Stimulated activated CD4-positive, alpha-beta T cell treated with anti-CD3 and anti-CD28 coated beads, TNF-alpha, amount 100 ng/mL, for 1 hour (primary cell): ENCODE results near the gene AIMP2.
"Not testable (repeated sequence)": the region's sequence is repeated elsewhere in the genome, so short reads cannot be mapped to it uniquely, and the experiment has no call there.

Source experiments
- DNase-seq, 3 donors: peaks; one replicate each; pipeline ENCODE4 v3.0.0-alpha.2; 2020; ENCODE audit warnings: low read depth in 3 of 3, low spot score in 1 of 3

AIMP2 gene

DNA sequence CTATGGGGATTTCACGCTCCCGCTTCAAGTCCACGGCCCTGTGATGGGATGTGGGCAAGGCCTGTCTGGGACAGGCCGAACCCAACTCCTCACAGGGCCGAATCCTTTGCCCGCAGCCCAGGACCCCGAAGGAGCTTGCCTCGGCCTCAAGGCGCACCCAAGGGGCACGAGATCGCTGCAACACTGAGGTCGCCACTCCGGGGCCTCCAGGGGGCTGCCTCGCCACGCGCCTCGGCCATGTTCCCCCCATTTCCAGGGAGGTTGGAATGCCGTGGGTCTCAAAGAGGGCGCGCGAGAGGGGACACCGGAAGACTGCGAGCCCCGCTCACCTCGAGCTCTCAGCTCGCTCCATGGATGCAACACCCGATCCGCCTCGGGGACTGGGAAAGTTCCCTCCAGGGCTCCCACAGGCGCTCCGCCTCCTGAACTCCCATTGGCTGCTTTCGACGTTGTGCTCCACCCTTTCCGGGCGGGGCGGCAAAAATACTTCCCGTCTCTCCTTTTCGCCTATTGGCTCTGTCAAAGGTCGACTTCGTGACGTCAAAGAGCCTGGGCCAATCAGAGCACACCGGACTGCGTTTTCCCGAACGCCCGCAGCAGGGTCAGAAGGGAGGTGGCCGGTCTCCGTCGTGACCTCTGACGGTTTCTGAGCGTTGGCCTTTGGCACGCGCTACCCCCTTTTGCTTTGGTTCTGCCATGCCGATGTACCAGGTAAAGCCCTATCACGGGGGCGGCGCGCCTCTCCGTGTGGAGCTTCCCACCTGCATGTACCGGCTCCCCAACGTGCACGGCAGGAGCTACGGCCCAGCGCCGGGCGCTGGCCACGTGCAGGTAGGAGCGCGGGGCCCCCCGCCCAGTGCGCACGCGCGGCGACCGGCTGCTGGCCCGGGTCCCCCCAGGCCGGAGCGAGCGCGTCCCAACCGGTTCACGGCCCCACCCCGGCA is at the start of gene AIMP2, which contains the start of gene PMS2:
Gene AIMP2, plus strand, starts transcription at position 605 of the 944 bp plus-strand sequence. Its CDS starts 92 bp downstream, at position 697.
Gene PMS2, minus strand, starts transcription at position 382 of the 944 bp plus-strand sequence. Its CDS starts 30 bp downstream, at position 352.
- DNase-seq: peak; percentile 81 to 91 (median 86)

DNA sequence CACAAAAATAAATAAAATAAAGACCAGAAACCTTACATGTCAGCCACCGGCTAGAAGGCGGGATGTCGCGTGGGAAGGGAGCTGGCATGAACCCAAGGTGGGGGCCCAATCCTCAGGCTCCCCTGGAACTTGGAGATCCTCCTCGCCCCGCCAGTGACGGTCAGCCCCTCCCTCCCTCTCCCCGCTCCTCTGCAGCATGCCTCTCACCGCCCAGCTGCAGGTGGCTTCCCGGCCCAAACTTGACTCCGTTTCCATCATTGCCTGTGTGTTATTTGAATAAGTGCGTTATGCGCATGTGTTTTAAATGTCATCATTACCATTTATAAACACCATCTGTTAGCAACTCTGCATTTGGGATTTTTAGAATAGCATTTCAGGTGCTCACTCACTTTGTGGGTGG is 45.9 kb upstream of the AIMP2 start:
- DNase-seq: not testable (repeated sequence)

DNA sequence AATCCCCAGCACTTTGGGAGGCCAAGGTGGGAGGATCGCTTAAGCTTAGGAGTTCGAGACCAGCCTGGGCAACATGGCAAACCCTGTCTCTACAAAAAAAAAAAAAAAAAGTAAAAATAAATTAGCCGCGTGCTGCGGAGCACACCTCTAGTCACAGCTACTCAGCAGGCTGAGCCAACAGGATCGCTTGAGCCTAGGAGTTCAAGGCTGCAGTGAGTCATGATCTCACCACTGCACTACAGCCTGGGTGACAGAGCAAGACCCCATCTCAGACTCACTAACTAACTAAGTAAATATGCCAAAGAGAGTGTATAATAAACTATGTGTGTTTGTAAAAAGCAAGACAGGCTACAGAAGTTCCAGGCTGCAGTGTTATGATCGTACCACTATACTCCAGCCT is 45.3 kb upstream of the AIMP2 start:
- DNase-seq: not testable (repeated sequence)

DNA sequence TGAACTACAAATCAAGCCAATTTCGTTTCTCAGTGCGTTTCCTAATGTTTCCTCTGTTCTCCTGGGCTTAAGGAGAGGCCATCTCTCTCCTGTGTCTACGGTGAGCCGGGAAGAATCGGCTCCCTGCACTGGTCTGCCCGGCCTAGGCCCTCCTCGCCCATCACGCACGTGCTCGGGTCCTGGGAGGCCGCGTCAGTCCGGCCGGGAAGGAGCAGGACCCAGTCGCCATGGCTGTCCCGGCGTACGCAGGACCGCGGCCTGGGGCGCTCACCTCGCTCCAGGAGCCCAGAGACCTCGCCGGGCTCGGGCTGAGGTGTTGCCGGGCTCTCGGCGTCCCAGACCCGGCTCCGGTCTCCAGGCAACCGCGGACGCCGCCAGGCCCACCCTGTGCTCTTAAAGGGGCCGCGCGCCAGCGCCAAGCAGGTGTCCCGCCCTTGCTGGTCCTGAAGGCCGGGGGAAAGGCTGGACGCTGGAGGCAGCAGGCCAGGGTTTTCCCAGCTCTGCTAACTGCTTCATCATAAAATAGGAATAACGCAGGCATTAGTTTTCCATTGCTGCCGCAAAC is 38.6 kb upstream of the AIMP2 start, which contains the start of gene RSPH10B:
Gene RSPH10B, minus strand, starts transcription at position 343 of the 565 bp plus-strand sequence. CDS start 3,573 bp downstream, outside the sequence.
- DNase-seq: not testable (repeated sequence)

DNA sequence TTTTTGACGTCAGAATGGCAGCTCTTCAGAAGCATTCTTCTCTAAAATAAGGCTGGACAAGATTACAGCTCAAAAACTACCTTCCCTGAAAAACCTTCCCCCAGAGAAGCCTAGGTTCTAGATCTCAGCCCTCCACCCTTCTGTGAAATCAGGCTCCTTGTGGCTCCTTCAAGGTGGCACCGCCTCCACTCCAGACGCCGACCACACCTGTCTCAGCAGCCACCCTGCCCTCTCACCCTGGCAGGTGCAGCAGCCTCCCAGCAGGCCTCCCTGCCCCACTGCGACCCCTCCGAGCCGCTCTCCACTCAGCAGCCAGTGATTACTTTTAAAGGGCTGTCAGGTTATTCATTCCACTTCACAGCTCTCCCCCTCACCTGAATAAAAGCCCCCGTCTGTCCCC is 35.5 kb upstream of the AIMP2 start:
- not testable (repeated sequence) for DNase-seq

DNA sequence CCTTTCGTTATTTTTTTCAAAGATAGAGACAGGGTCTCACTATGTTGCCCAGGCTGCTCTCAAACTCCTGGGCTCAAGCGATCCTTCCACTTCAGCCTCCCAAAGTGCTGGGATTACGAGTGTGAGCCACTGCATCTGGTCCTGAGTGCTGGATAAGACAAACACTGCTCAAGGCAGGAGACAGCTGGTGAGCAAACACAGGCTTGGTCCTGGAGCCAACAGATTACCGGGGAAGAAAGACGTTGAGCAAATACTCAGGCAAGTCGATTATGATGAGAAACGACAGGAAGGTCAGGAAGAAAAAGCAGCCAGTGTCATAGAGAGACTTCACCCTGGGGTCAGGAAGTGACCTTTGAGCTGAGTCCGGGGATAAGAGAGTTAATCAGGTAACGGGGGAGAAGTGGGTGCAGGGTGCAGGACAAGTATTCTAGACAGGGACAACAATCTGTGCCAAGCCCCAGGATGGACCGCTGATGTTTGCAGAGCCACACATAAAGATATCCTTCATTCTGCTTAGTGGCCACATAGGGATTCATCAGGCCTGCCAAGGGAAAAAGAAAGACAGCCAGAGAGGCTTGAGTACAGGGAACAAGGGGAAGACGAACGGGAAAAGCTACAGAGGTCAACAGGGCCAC is 29.3 kb upstream of the AIMP2 start:
- DNase-seq: not testable (repeated sequence)

DNA sequence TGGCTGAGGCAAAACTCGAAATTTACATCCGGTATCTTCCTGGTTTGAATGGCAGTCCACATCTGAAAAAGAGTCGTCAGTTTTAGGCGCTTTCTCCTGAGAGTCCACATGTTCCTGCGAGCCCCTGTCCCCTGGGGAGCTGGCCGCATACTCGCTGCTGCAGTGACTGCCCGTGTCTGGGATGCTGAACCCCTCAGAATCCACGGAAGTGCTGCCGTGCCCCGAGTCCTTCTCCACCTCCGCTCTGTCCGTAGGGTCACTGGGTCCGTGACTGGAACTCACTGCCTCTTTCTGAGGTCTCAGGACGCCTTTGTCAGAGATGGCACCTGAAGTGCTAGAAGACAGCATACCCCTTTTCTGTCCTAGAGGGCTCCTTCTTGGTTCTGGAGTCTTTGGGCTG is 22.0 kb upstream of the AIMP2 start:
- not testable (repeated sequence) for DNase-seq

DNA sequence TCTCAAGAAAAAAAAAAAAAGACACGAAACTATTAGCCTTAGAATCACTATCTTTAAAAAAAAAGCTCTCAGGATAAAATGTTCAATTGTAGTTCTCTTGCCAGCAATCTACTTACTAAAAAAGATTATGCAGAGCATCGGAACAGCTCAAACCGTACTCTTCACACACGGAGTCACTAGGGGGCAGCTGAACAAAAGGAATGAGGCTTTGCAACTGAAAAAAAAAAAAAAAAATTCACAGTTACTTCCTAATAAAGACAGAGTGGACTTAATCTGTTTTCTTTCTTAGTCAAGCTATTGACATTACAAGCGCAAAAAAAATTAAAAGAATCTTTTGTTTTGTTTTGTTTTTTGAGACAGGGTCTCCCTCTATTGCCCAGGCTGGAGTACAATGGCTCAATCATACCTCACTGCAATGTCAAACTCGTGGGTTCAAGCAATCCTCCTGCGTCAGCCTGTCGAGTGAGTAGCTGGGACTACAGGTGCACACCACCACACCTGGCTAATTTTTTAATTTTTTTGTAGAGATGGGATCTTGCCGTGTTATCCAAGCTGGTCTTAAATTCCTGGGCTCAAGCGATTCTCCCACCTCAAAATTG is 11.8 kb upstream of the AIMP2 start:
- no peak for DNase-seq

DNA sequence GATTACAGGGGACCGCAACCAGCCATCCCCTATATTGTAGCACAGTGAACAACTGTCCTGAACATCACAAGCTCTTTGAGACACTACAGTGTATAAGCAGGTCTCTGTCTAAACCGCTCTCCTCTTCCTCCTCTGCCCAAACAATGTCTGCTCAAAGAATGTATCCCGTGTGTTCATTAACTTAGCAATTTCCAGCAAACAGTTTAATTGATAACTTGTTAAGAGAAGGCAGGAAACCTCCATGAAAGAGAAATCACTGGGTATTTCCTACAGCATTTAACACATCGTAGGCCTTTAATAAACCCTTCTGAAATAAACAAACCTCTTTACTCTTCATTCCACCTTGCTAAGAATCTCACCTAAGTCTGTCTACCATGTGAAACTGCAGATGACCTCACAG is 1.7 kb upstream of the AIMP2 start:
- no peak for DNase-seq

DNA sequence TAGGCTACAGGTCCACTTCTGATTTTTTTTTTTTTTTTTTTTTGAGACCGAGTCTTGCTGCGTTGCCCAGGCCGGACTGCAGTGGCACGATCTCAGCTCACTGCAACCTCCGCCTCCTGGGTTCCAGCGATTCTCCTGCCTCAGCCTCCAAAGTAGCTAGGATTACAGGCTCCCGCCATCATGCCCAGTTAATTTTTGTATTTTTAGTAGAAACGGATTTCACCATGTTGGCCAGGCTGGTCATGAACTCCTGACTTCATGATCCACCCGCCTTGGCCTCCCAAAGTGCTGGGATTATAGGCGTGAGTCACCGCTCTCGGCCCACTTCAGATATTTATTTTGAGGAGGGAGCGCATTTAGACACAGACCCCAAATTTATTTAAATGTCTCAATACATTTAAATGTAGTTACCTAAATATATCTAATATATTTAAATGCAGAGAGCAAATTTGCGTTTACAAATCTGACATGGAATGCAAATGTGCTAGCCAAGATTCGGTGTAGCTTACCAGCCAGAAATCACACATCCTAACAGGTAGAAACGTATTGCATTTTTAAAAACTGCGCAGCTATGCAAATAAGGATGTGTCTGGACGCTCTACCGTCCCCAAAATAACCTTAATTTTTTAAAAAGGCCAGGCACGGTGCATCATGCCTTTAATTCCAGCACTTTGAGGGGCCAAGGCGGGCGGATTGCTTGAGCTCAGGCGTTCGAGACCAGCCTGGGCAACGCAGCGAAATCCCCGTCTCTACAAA is 1.1 kb upstream of the AIMP2 start:
- not testable (repeated sequence) for DNase-seq

DNA sequence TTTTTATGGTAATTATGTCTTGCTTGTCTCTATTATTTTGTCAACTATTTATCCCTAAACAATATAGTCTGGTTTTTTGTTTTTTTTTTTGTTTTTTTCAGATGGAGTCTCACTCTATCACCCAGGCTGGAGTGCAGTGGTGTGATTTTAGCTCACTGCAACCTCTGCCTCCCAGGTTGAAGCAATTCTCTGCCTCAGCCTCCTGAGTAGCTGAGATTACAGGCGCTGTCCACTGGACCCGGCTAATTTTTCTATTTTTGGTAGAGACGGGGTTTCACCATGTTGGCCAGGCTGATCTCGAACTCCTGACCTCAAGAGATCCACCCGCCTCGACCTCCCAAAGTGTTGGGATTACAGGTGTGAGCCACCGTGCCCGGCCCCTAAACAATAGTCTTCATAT is 1.3 kb downstream of the AIMP2 start:
- DNase-seq: not testable (repeated sequence)

DNA sequence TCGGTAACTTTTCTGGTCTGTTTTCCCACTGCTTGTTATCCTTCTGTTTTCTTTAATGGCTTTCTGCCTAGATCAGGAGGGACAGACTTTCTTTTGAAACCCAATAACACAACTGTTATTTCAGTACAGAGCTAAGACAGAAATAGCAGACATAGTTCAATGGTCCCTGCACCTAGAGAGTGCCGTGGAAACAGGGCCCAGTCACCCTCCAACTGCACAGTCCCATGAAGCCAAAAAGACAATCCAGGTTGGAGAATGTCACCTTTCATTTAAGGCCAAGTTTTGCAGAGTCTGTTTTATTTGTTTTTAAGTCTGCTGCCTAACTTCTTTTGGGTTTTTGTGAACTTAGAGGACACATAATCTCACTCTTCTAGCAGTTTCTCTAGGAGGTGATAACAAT is 2.5 kb downstream of the AIMP2 start:
- no peak for DNase-seq

DNA sequence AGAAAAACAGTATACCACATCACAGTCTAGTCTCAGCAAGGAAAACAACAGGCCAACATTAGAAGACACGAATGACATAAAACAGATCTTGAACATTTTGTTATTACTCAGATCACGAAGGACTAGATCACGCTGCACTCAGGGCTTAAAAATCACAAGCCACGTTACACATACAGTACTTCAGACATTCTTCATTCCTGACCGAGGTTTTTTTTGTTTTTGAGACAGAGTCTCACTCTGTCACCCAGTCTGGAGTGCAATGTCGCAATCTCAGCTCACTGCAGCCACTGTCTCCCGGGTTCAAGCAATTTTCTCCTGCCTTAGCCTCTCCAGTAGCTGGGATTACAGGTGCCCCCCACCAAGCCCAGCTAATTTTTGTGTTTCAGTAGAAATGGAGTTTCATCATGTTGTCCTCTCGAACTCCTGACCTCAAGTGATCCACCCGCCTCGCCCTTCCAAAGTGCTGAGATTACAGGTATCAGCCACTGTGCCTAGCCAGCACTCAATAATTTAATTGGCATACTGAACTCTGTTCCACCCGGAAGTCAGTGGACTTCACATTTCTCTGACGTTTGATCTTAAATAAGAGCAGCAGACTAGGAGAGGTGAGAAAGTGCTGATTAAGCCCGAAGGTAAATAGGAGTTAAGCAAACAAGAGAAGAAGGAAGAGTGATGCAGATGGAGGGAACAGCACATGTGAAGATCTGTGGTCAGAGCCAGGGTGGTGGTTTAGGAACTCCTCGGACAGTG is 3.5 kb downstream of the AIMP2 start:
- DNase-seq: no peak

DNA sequence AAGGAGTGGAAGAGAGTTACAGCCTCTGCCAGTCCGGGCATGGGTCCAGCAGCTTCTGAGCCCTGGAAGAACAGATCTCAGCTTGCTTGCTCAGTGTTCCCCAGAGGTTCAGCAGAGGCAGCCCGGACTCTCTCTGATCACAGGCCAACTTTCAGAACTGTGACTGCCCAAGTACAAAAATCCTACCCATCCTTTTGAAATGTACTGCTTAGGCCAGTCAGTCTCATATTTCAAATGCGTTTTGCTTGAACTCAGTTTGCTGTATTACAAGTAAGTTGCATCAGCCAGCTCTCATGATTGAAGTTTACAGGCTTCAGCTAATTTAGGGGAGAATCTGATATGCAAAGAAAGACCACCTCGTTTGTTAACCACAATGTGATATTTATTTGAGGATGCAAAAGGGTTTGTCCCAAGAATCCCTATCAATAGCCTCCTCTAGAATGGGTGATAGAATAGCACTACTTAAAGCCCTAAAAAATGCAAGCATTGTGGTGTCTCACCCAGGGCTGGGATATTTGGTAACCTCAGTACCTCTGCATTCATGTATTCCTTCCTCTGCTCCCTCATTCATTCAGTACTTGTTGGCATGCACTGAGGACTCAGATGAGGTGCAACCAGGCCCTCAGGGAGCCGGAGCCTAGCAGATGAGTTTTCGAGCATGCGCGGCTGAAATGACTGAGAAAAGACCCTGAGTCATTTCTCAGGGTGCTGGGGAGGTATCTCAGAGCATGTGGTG is 7.0 kb downstream of the AIMP2 start:
- no peak for DNase-seq

DNA sequence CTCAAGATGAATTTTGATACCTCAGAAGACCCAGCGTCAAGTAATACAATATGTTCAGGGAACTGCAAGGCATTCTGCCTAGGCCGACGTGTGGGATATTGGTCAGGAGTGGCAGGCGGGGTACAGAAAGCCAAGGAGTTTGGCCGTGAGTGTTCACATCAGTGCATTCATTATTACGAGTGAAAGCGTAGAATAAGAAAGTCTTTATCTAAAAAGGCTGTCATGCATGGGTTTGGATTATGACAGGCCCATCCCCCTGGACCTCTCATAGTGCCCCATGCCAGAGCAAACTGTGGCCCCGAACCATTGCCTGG is 7.5 kb downstream of the AIMP2 start:
- no peak for DNase-seq

DNA sequence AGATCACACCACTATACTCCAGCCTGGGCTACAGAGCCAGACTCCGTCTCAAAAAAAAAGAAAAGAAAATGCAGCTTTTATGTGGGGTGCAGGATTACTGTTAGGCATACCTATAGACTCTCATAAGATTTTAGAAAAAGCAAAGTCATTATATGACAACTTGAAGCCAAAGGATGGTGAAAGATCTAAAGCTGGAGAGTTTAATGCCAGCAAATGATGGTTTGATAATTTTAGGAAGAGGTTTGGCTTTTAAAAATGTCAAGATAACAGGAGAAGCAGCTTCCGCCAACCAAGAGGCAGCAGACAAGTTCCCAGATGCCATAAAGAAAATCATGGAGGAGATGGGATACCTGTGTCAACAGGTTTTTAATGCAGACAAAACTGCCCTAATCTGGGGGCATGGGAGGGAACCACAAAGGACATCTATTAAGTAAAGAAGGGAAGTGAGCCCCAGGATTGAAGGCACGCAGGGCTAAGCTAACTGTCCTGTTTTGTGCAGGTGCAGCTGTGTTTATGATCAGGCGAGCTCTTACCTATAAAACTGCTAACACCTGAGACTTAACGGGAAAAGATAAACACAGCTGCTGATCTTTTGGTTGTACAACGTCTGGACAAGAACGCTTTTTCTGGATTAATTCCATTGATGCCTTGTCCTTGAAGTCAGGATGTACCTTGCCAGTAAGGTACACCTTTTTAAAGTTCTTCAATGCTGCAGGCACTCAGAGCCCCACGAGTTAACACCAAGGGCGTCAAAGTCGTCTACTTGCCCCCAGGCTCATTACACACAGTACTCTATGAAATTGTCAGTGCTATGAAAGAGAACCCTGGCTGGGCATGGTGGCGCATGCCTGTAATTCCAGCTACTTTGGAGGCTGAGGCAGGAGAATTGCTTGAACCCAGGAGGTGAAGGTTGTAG is 11.6 kb downstream of the AIMP2 start:
- DNase-seq: no peak

DNA sequence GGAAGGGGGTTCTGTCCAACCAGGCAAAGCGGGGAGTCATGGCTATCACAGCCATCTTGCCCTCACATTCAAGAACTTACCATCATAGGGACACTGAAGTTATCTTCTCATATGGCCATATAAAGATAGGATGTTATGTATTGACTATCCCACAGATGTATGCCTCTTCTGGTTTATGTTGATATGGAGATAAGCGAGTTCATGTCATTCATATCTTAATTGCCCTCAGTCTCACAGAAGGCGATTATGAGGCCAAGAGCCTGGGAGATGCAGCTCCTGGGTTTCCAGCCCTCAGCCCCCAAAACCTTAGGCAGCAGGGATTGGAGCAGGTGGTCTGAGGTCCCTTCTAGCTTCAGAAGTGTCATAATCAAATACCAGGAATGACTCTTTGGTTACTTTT is 13.6 kb downstream of the AIMP2 start:
- no peak for DNase-seq

DNA sequence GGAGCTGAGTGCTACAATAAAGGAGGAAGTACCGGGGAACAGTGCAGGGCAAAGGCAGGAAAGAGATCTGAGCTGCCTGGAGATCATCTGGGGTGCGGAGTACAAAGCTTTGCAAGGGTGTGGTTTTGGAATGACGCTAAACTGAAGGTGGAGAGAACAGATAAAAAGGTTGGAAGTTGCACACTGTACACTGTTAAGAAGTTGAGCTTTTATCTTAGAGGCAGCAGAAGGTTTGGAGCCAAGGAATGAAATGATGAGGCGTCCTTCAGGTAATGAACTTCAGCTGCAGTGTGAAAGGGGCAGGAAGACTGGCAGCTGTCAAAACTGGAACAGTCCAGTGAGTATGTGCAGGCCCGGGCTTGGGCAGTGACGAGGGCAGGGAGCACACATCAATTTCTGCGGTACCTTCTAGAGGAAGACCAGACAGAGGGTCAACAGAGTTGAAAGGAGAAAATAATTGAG is 14.9 kb downstream of the AIMP2 start:
- no peak for DNase-seq
